ENCODE measurements around the gene RABGAP1L.

GRCh38 chr1:174818014-174818616 is 658.8 kb downstream of the RABGAP1L start:
- TF ChIP-seq POLR2A (IDR thresholded peaks at IDR 0.05; ENCODE audit: low read depth) (no peak), CTCF (IDR thresholded peaks at IDR 0.05) (no peak), POLR2AphosphoS5 (IDR thresholded peaks at IDR 0.05) (no peak)
